OCI-LY3 (cell line): ENCODE data around the gene FLCN.

Source experiments
- CTCF ChIP-seq: fragments of 200-600, 300-600 bp; sonication (generic); IDR thresholded peaks from 2 replicates; pipeline ENCODE4 v1.5.1; 2014; ENCODE audit warnings: antibody characterized with exemption, low read length, low read depth
- EZH2phosphoT487 ChIP-seq: fragments of 200-600 bp; shearing (Covaris generic); IDR thresholded peaks from 2 replicates; pipeline ENCODE4 v1.6.1; 2018; ENCODE audit warnings: antibody characterized with exemption, mixed run types, low read depth

- TF ChIP-seq EZH2phosphoT487 (no peak), CTCF (no peak)
These were observed 35.1 kb downstream of the FLCN start for GRCh38 chr17:17201907-17202306.
